C4-2B (cell line): ENCODE results near the gene LPAR2.

Experiments used
- CTCF ChIP-seq: fragments of 450-650 bp; conservative IDR thresholded peaks from 2 replicates; pipeline ENCODE4 v1.5.1; 2017; ENCODE audit warnings: mild to moderate bottlenecking
- ZFX ChIP-seq: fragments of 450-650 bp; IDR thresholded peaks from 2 replicates; pipeline ENCODE4 v1.6.1; 2017

- no peak for TF ChIP-seq CTCF
- no peak for TF ChIP-seq ZFX
Measured at GRCh38 chr19:19632661-19633060, 4.6 kb upstream of the LPAR2 start.
